ENCODE results near the gene UBE2QL1.

Gene UBE2QL1

GRCh38 chr5:6410421-6410820, 38.2 kb upstream of the UBE2QL1 start:
- no peak for DNase-seq (ENCODE audit: extremely low read depth, insufficient read length)
- H3K27me3 ChIP-seq (replicated peaks; ENCODE audit: control insufficient read depth, insufficient read depth, low read length), result no peaks in the 10 kb centered on the region
- no peak for TF ChIP-seq CTCF (IDR thresholded peaks at IDR 0.05; ENCODE audit: insufficient read depth, low read length, poor library complexity, severe bottlenecking)
- H3K36me3 ChIP-seq (ENCODE audit: control insufficient read depth, insufficient read depth, low read length), result no peaks in the 10 kb centered on the region
- H3K4me3 ChIP-seq (replicated peaks; ENCODE audit: low read depth, low read length), result no peak overlapping the region

- Histone ChIP-seq H3K4me3 (replicated peaks; ENCODE audit: low read depth, low read length) (no peak overlapping the region), H3K27me3 (replicated peaks; ENCODE audit: control insufficient read depth, insufficient read depth, low read length) (no peaks in the 10 kb centered on the region), H3K36me3 (ENCODE audit: control insufficient read depth, insufficient read depth, low read length) (no peaks in the 10 kb centered on the region)
- TF ChIP-seq CTCF (IDR thresholded peaks at IDR 0.05; ENCODE audit: insufficient read depth, low read length, poor library complexity, severe bottlenecking), result no peak
- DNase-seq (ENCODE audit: extremely low read depth, insufficient read length), result no peak
Observed at GRCh38 chr5:6411141-6411540, 37.5 kb upstream of the UBE2QL1 start.

GRCh38 chr5:6412811-6413210, 35.8 kb upstream of the UBE2QL1 start:
- no peak for DNase-seq (ENCODE audit: extremely low read depth, insufficient read length)
- Histone ChIP-seq H3K27me3 (replicated peaks; ENCODE audit: control insufficient read depth, insufficient read depth, low read length) (no peaks in the 10 kb centered on the region), H3K36me3 (ENCODE audit: control insufficient read depth, insufficient read depth, low read length) (no peaks in the 10 kb centered on the region), H3K4me3 (replicated peaks; ENCODE audit: low read depth, low read length) (no peak overlapping the region)
- no peak for TF ChIP-seq CTCF (IDR thresholded peaks at IDR 0.05; ENCODE audit: insufficient read depth, low read length, poor library complexity, severe bottlenecking)

- H3K27me3 ChIP-seq (replicated peaks; ENCODE audit: control insufficient read depth, insufficient read depth, low read length), result no peaks in the 10 kb centered on the region
- TF ChIP-seq CTCF (IDR thresholded peaks at IDR 0.05; ENCODE audit: insufficient read depth, low read length, poor library complexity, severe bottlenecking), result no peak
Observed at GRCh38 chr5:6417657-6418056, 31.0 kb upstream of the UBE2QL1 start.

GRCh38 chr5:6418679-6419276, 29.9 kb upstream of the UBE2QL1 start:
- TF ChIP-seq CTCF (IDR thresholded peaks at IDR 0.05; ENCODE audit: insufficient read depth, low read length, poor library complexity, severe bottlenecking), result no peak
- DNase-seq (ENCODE audit: extremely low read depth, insufficient read length), result no peak
- Histone ChIP-seq H3K36me3 (ENCODE audit: control insufficient read depth, insufficient read depth, low read length) (no peaks in the 10 kb centered on the region), H3K27me3 (replicated peaks; ENCODE audit: control insufficient read depth, insufficient read depth, low read length) (no peaks in the 10 kb centered on the region; the same call in 1 of the 2 replicates), H3K4me3 (replicated peaks; ENCODE audit: low read depth, low read length) (no peak overlapping the region)

More at GRCh38 chr5:6417657-6418056, 31.0 kb upstream of the UBE2QL1 start:
- H3K36me3 ChIP-seq (ENCODE audit: control insufficient read depth, insufficient read depth, low read length), result no peaks in the 10 kb centered on the region
- no peak for DNase-seq (ENCODE audit: extremely low read depth, insufficient read length)
- H3K4me3 ChIP-seq (replicated peaks; ENCODE audit: low read depth, low read length), result no peak overlapping the region

Measured in GM06990 (cell line).